Spinal cord (tissue), 10 donors: Measurements from ENCODE around the gene TPP2. TPM values are rescaled to one million over a fixed set of nuclear protein-coding genes. Genes with fewer than 3 reads are reported as not detected.

ENCODE experiments used
- DNase-seq, 6 donors: peaks; one replicate each; pipeline versions ENCODE4 v3.0.0 to v3.0.0-alpha.2; 2013 to 2015; ENCODE audit warnings: low spot score in 6 of 6, low read depth in 4 of 6
- H3K27ac ChIP-seq: one replicate; pipeline ENCODE4 v1.5.1; 2013; ENCODE audit warnings: low read depth, low read length, control low read depth
- H3K27me3 ChIP-seq: one replicate; pipeline ENCODE4 v1.6.1; 2013; ENCODE audit warnings: low read length; ENCODE audit not compliant: control insufficient read depth, insufficient read depth
- H3K36me3 ChIP-seq: one replicate; pipeline ENCODE4 v1.6.1; 2013; ENCODE audit warnings: low read length; ENCODE audit not compliant: control insufficient read depth, insufficient read depth
- H3K4me1 ChIP-seq: one replicate; pipeline ENCODE4 v1.6.1; 2013; ENCODE audit warnings: low read length; ENCODE audit not compliant: control insufficient read depth, insufficient read depth
- H3K4me3 ChIP-seq: one replicate; pipeline ENCODE4 v1.5.1; 2013; ENCODE audit warnings: low read depth, low read length, control low read depth
- H3K9me3 ChIP-seq: one replicate; pipeline ENCODE4 v1.6.1; 2013; ENCODE audit warnings: low read length; ENCODE audit not compliant: control insufficient read depth, insufficient read depth
- WGBS: methylation state at CpG from one replicate; pipeline ENCODE4 v1.1.5; 2013; ENCODE audit warnings: missing lambda C conversion rate; ENCODE audit not compliant: insufficient coverage; 5-methylcytosine and 5-hydroxymethylcytosine counted together
- polyA plus RNA-seq, 2 donors: library from polyadenylated mRNA; unstranded; fragments of 120-200 nt; gene quantifications; one replicate each; pipeline ENCODE4 v1.2.1, GENCODE V29; 2013; ENCODE audit not compliant: insufficient read length in 2 of 2
- total RNA-seq, 2 donors: library from RNA; depleted of rRNA in 1 of 2; stranded (reverse); fragments of 120-200 nt in 1 of 2; fragments of >200 nt in 1 of 2; gene quantifications; one replicate each; pipeline versions ENCODE4 v1.2.3 to v1.2.4, GENCODE V29; 2013 to 2014
- donor health status: healthy.

The TPP2 gene
- total and polyA plus RNA-seq, 4 donors, result 25.2 to 60.5 (median 45.4) TPM

- no peaks in the 10 kb centered on the region for H3K4me1 ChIP-seq
- H3K27ac ChIP-seq, result no peak overlapping the region
- WGBS, result no CpG with 5 or more reads among the region's 3 CpGs
- H3K9me3 ChIP-seq, result no peaks in the 10 kb centered on the region
- H3K4me3 ChIP-seq, result no peak overlapping the region
- no peaks in the 10 kb centered on the region for H3K36me3 ChIP-seq
- no peaks in the 10 kb centered on the region for H3K27me3 ChIP-seq
- no peak for DNase-seq
Observed at GRCh38 chr13:102682727-102683126, 85.9 kb downstream of the TPP2 start.

GRCh38 chr13:102683637-102684036, 86.9 kb downstream of the TPP2 start:
- no peak overlapping the region for H3K4me3 ChIP-seq
- WGBS, result 57% methylated on average over 1 of the region's 2 CpGs
- H3K27me3 ChIP-seq, result no peaks in the 10 kb centered on the region
- no peaks in the 10 kb centered on the region for H3K9me3 ChIP-seq
- no peaks in the 10 kb centered on the region for H3K36me3 ChIP-seq
- no peak overlapping the region for H3K27ac ChIP-seq
- peaks cover 3% of the 10 kb centered on the region for H3K4me1 ChIP-seq
- peak in 1 of 6 donors; percentile 5 for DNase-seq

GRCh38 chr13:102686024-102686423, 89.2 kb downstream of the TPP2 start:
- 87% methylated on average over 3 of the region's 3 CpGs for WGBS
- no peak for DNase-seq
- no peaks in the 10 kb centered on the region for H3K36me3 ChIP-seq

GRCh38 chr13:102687520-102687919, 90.7 kb downstream of the TPP2 start:
- H3K9me3 ChIP-seq, result no peaks in the 10 kb centered on the region
- no peak for DNase-seq
- no peak overlapping the region for H3K4me3 ChIP-seq
- H3K27me3 ChIP-seq, result no peaks in the 10 kb centered on the region
- H3K4me1 ChIP-seq, result peaks cover 3% of the 10 kb centered on the region
- no peaks in the 10 kb centered on the region for H3K36me3 ChIP-seq
- no peak overlapping the region for H3K27ac ChIP-seq
- WGBS, result 98% methylated on average over 5 of the region's 7 CpGs

More at GRCh38 chr13:102686024-102686423, 89.2 kb downstream of the TPP2 start:
- peaks cover 3% of the 10 kb centered on the region for H3K4me1 ChIP-seq
- no peak overlapping the region for H3K27ac ChIP-seq
- H3K4me3 ChIP-seq, result no peak overlapping the region
- H3K9me3 ChIP-seq, result no peaks in the 10 kb centered on the region
- no peaks in the 10 kb centered on the region for H3K27me3 ChIP-seq

- DNase-seq, result no peak
- H3K27ac ChIP-seq, result no peak overlapping the region
- H3K36me3 ChIP-seq, result no peaks in the 10 kb centered on the region
- no peak overlapping the region for H3K4me3 ChIP-seq
- 68% methylated on average over 11 of the region's 13 CpGs for WGBS
- no peaks in the 10 kb centered on the region for H3K9me3 ChIP-seq
- no peaks in the 10 kb centered on the region for H3K27me3 ChIP-seq
- H3K4me1 ChIP-seq, result peaks cover 3% of the 10 kb centered on the region
Observed at GRCh38 chr13:102688306-102688973, 91.7 kb downstream of the TPP2 start.

- DNase-seq, result no peak
- Histone ChIP-seq H3K36me3 (no peaks in the 10 kb centered on the region), H3K27ac (no peak overlapping the region), H3K4me1 (peaks cover 3% of the 10 kb centered on the region), H3K4me3 (no peak overlapping the region), H3K9me3 (no peaks in the 10 kb centered on the region), H3K27me3 (no peaks in the 10 kb centered on the region)
- 100% methylated on average over 3 of the region's 4 CpGs for WGBS
Observed at GRCh38 chr13:102690883-102691282, 94.1 kb downstream of the TPP2 start.

GRCh38 chr13:102692491-102692826, 95.7 kb downstream of the TPP2 start:
- peaks cover 3% of the 10 kb centered on the region for H3K4me1 ChIP-seq
- H3K9me3 ChIP-seq, result no peaks in the 10 kb centered on the region
- no peaks in the 10 kb centered on the region for H3K27me3 ChIP-seq
- DNase-seq, result no peak
- no CpG with 5 or more reads among the region's 2 CpGs for WGBS
- no peaks in the 10 kb centered on the region for H3K36me3 ChIP-seq
- no peak overlapping the region for H3K4me3 ChIP-seq
- H3K27ac ChIP-seq, result no peak overlapping the region

- 90% methylated on average over 2 of the region's 4 CpGs for WGBS
- Histone ChIP-seq H3K36me3 (no peaks in the 10 kb centered on the region), H3K27ac (no peak overlapping the region), H3K27me3 (no peaks in the 10 kb centered on the region), H3K9me3 (no peaks in the 10 kb centered on the region), H3K4me1 (peaks cover 2% of the 10 kb centered on the region), H3K4me3 (no peak overlapping the region)
- no peak for DNase-seq
Observed at GRCh38 chr13:102693250-102693649, 96.5 kb downstream of the TPP2 start.

- no peak for DNase-seq
- no peaks in the 10 kb centered on the region for H3K36me3 ChIP-seq
- no peaks in the 10 kb centered on the region for H3K27me3 ChIP-seq
- H3K27ac ChIP-seq, result no peak overlapping the region
- H3K9me3 ChIP-seq, result peaks cover 3% of the 10 kb centered on the region
- H3K4me3 ChIP-seq, result no peak overlapping the region
- no CpG with 5 or more reads among the region's 2 CpGs for WGBS
- H3K4me1 ChIP-seq, result no peaks in the 10 kb centered on the region
Observed at GRCh38 chr13:102693776-102694175, 97.0 kb downstream of the TPP2 start.

GRCh38 chr13:102694937-102695336, 98.2 kb downstream of the TPP2 start, which contains the start of gene METTL21C:
METTL21C (minus strand) TSS chr13:102695044; CDS start chr13:102694498, 546 bp downstream.
- DNase-seq, result no peak
- no peaks in the 10 kb centered on the region for H3K27me3 ChIP-seq
- 82% methylated on average over 2 of the region's 6 CpGs for WGBS
- H3K27ac ChIP-seq, result no peak within 1 kb of the TSS
- peaks cover 3% of the 10 kb centered on the region for H3K9me3 ChIP-seq
- H3K36me3 ChIP-seq, result no peaks in the 10 kb centered on the region
- H3K4me1 ChIP-seq, result no peaks in the 10 kb centered on the region
- no peak within 1 kb of the TSS for H3K4me3 ChIP-seq
